Endothelial cell of umbilical vein (primary cell): ENCODE data around the gene KIDINS220. TPM values are rescaled to one million over a fixed set of nuclear protein-coding genes. Genes with fewer than 3 reads are reported as not detected.

ENCODE experiments used
- BruUV-seq: library from RNA; stranded (reverse); fragments of 400-500 nt; replicated peaks from 2 replicates; lab custom pipeline; 2021; lab: Mats Ljungman, UMichigan
- CTCF ChIA-PET: fragments of 300-600, 350-600 bp; sonication (Branson Sonifier 250); formaldehyde crosslinking; loops from one replicate; lab custom pipeline; 2021; ENCODE audit warnings: antibody characterized with exemption, inconsistent platforms; lab: Charles Lee
- POLR2A ChIA-PET: fragments of 300-600, 350-600 bp; sonication (Branson Sonifier 250); formaldehyde crosslinking; loops from one replicate; lab custom pipeline; 2021; ENCODE audit warnings: antibody characterized with exemption, inconsistent platforms; lab: Charles Lee
- DNase-seq: peaks from one replicate; pipeline ENCODE4 v3.0.0-alpha.2; 2011; ENCODE audit warnings: low read depth, low spot score
- FAIRE-seq: peaks from 2 replicates; lab custom pipeline; 2011; peaks lifted over from hg19 to GRCh38; lab: Jason Lieb, UNC
- H2AFZ ChIP-seq: 2 replicates; pipeline ENCODE4 v1.6.0; 2012; ENCODE audit warnings: low read depth, low read length, control low read depth, inconsistent platforms
- H3K27ac ChIP-seq: 2 replicates; pipeline ENCODE4 v1.5.1; 2011; ENCODE audit warnings: low read depth, mild to moderate bottlenecking, control low read depth, low read length, moderate library complexity; ENCODE audit not compliant: insufficient read depth
- H3K27me3 ChIP-seq, 2 experiments: 2 replicates each; pipeline versions ENCODE4 v1.6.0 to v1.6.1; 2011; ENCODE audit warnings: low read length in 2 of 2, mixed read lengths in 1 of 2; ENCODE audit not compliant: control insufficient read depth in 2 of 2, insufficient read depth in 2 of 2
- H3K36me3 ChIP-seq, 2 experiments: 2 replicates in 1 of 2; 3 replicates in 1 of 2; pipeline ENCODE4 v1.5.1; 2011; ENCODE audit warnings: low read length in 2 of 2, mild to moderate bottlenecking in 1 of 2, moderate library complexity in 1 of 2; ENCODE audit not compliant: control insufficient read depth in 2 of 2, insufficient read depth in 2 of 2; ENCODE audit errors: extremely low read depth in 1 of 2
- H3K4me1 ChIP-seq: 3 replicates; pipeline ENCODE4 v1.5.1; 2011; ENCODE audit warnings: mild to moderate bottlenecking, low read length; ENCODE audit not compliant: control insufficient read depth, insufficient read depth; ENCODE audit errors: extremely low read depth
- H3K4me2 ChIP-seq: 2 replicates; pipeline ENCODE4 v1.6.1; 2011; ENCODE audit warnings: low read length, control low read depth, mixed read lengths; ENCODE audit not compliant: insufficient read depth
- H3K4me3 ChIP-seq, 3 experiments: fragments of 200-600 bp in 1 of 3; sonication (generic), shearing (Covaris generic) in 1 of 3; replicated peaks in 1 of 3; 2 replicates each; pipeline ENCODE4 v1.5.1; 2011 to 2016; ENCODE audit warnings: control low read depth in 3 of 3, low read length in 3 of 3, mild to moderate bottlenecking in 2 of 3, inconsistent platforms in 1 of 3, low read depth in 1 of 3, moderate library complexity in 1 of 3; ENCODE audit not compliant: insufficient read depth in 1 of 3
- H3K79me2 ChIP-seq: 2 replicates; pipeline ENCODE4 v1.6.0; 2012; ENCODE audit warnings: low read length, inconsistent platforms; ENCODE audit not compliant: control insufficient read depth, insufficient read depth
- H3K9ac ChIP-seq: replicated peaks from 2 replicates; pipeline ENCODE3; 2011; ENCODE audit warnings: low read length, control low read depth; ENCODE audit not compliant: insufficient read depth; ENCODE audit errors: extremely low read depth
- H3K9me1 ChIP-seq: replicated peaks from 3 replicates; pipeline ENCODE4 v1.6.0; 2011; ENCODE audit warnings: mild to moderate bottlenecking, low read length; ENCODE audit not compliant: control insufficient read depth, insufficient read depth; ENCODE audit errors: extremely low read depth
- H3K9me3 ChIP-seq: replicated peaks from 2 replicates; pipeline ENCODE4 v1.5.1; 2012; ENCODE audit warnings: low read length, inconsistent platforms; ENCODE audit not compliant: control insufficient read depth, insufficient read depth
- H4K20me1 ChIP-seq: replicated peaks from 2 replicates; pipeline ENCODE3; 2011; ENCODE audit warnings: mild to moderate bottlenecking, low read length; ENCODE audit not compliant: control insufficient read depth, insufficient read depth; ENCODE audit errors: extremely low read depth
- EZH2 ChIP-seq: IDR thresholded peaks from 2 replicates; pipeline ENCODE4 v1.6.1; 2012; ENCODE audit warnings: borderline replicate concordance, low read depth, mild to moderate bottlenecking, moderate library complexity, low read length, inconsistent platforms; ENCODE audit not compliant: severe bottlenecking
- FOS ChIP-seq: IDR thresholded peaks from 2 replicates; pipeline ENCODE4 v1.6.1; 2011; ENCODE audit warnings: mild to moderate bottlenecking, low read length, moderate library complexity, borderline replicate concordance; ENCODE audit not compliant: insufficient read depth
- GATA2 ChIP-seq: IDR thresholded peaks from 2 replicates; pipeline ENCODE4 v1.7.0; 2011; ENCODE audit warnings: low read depth, mild to moderate bottlenecking, moderate library complexity, mixed read lengths, low read length; ENCODE audit not compliant: insufficient read length, insufficient read depth
- JUN ChIP-seq: IDR thresholded peaks from 2 replicates; pipeline ENCODE4 v1.6.1; 2011; ENCODE audit warnings: borderline replicate concordance, low read depth; ENCODE audit not compliant: insufficient read length, insufficient read depth
- MYC ChIP-seq: IDR thresholded peaks from one replicate; pipeline ENCODE4 v1.6.1; 2011; ENCODE audit warnings: mild to moderate bottlenecking, low read depth, low read length
- POLR2A ChIP-seq: IDR thresholded peaks from 2 replicates; pipeline ENCODE4 v1.6.1; 2012; ENCODE audit warnings: low read depth, mild to moderate bottlenecking, control low read depth, low read length
- POLR2AphosphoS5 ChIP-seq: IDR thresholded peaks from 2 replicates; pipeline ENCODE4 v1.6.1; 2012; ENCODE audit warnings: low read depth, mild to moderate bottlenecking, control low read depth, low read length, moderate library complexity; ENCODE audit not compliant: insufficient read depth
- dilution Hi-C: fragments of 300-500 bp; cut with MboI; formaldehyde crosslinking; loops from one replicate; pipeline ENCODE4 v1.15.0; 2019; ENCODE audit warnings: low sequenced_read_pairs; ENCODE audit not compliant: extremely low pct_ligation_motif_present
- intact Hi-C: fragments of 100-400 bp; cut with micrococcal nuclease; formaldehyde crosslinking; loops from one replicate; pipeline ENCODE4 v1.10.0; 2022
- polyA plus RNA-seq, 4 experiments: library from polyadenylated mRNA; depleted of rRNA in 3 of 4; stranded (reverse) in 3 of 4; unstranded in 1 of 4; fragments of >200 nt; gene quantifications; 2 replicates each; pipeline versions ENCODE4 v1.2.1 to v1.2.3, GENCODE V29; 2011 to 2012; ENCODE audit warnings: missing spikeins in 1 of 4
- total RNA-seq: library from RNA; stranded (reverse); gene quantifications from 2 replicates; pipeline ENCODE4 v1.2.3, GENCODE V29; 2021
- TF ChIP-seq, protein P1 (sequence below), 2 donors: IDR thresholded peaks; 1 replicate in 1 of 2; 2 replicates in 1 of 2; pipeline ENCODE4 v1.5.1; 2011; ENCODE audit warnings: low read length in 2 of 2, mild to moderate bottlenecking in 2 of 2, moderate library complexity in 2 of 2, control low read depth in 1 of 2, inconsistent platforms in 1 of 2, low read depth in 1 of 2; ENCODE audit not compliant: insufficient read depth in 1 of 2; ENCODE audit errors: extremely low read depth in 1 of 2
- TF ChIP-seq, protein P2 (sequence below): IDR thresholded peaks from 2 replicates; pipeline ENCODE4 v1.6.1; 2011; ENCODE audit not compliant: insufficient read depth, insufficient read length

KIDINS220 gene
- total and polyA plus RNA-seq, 2 donors (not counting 3 experiments of a cell fraction or from before 2014, with no cell fraction given): 33.9 to 41.3 TPM

DNA sequence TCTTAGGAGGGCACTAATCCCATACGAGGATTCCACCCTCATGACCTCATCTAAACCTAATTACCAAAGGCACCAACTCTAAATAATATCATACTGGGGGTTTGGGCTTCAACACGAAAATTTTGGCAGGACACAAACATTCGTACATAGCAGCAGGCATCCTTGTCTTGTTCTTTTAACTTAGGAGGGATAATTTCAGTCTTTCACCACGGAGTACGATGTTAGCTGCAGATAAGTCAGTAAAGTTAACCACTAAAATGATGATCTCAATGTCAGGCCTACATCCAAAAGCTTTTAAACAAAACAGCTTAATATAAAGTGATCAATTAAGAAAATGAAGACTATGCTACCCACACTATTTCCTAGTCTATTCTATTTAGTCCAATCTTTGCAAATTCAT lies 80.7 kb downstream of the KIDINS220 start:
- H3K27ac ChIP-seq: no peak overlapping the region
- H3K27me3 ChIP-seq: no peaks in the 10 kb centered on the region
- intact Hi-C loops: no loop called here
- H3K79me2 ChIP-seq: no peaks in the 10 kb centered on the region
- H3K9me3 ChIP-seq: no peaks in the 10 kb centered on the region
- no TSS peak for BruUV-seq
- POLR2A ChIA-PET: no interaction called here
- dilution Hi-C loops: no loop called here
- H3K36me3 ChIP-seq: peaks cover 2 to 4% of the 10 kb centered on the region in 2 experiments
- CTCF ChIA-PET: no interaction called here
- no peaks in the 10 kb centered on the region for H4K20me1 ChIP-seq
- H3K4me3 ChIP-seq: no peak overlapping the region
- DNase-seq: no peak
- H3K4me1 ChIP-seq: no peaks in the 10 kb centered on the region
- no peak overlapping the region for H2AFZ ChIP-seq
- FAIRE-seq: no peak
- H3K9ac ChIP-seq: no peak overlapping the region
- TF ChIP-seq, protein P1, sequence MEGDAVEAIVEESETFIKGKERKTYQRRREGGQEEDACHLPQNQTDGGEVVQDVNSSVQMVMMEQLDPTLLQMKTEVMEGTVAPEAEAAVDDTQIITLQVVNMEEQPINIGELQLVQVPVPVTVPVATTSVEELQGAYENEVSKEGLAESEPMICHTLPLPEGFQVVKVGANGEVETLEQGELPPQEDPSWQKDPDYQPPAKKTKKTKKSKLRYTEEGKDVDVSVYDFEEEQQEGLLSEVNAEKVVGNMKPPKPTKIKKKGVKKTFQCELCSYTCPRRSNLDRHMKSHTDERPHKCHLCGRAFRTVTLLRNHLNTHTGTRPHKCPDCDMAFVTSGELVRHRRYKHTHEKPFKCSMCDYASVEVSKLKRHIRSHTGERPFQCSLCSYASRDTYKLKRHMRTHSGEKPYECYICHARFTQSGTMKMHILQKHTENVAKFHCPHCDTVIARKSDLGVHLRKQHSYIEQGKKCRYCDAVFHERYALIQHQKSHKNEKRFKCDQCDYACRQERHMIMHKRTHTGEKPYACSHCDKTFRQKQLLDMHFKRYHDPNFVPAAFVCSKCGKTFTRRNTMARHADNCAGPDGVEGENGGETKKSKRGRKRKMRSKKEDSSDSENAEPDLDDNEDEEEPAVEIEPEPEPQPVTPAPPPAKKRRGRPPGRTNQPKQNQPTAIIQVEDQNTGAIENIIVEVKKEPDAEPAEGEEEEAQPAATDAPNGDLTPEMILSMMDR (IDR thresholded peaks at IDR 0.05; ENCODE audit: extremely low read depth in 1 of 2, insufficient read depth in 1 of 2, low read depth in 1 of 2, low read length in 2 of 2): no peak
- TF ChIP-seq FOS: no peak
- no peak for TF ChIP-seq EZH2
- no peak for TF ChIP-seq POLR2A
- TF ChIP-seq POLR2AphosphoS5: no peak
- TF ChIP-seq, protein P2, sequence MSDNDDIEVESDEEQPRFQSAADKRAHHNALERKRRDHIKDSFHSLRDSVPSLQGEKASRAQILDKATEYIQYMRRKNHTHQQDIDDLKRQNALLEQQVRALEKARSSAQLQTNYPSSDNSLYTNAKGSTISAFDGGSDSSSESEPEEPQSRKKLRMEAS: no peak
- TF ChIP-seq JUN: no peak
- TF ChIP-seq MYC: no peak
- TF ChIP-seq GATA2: no peak
- no peak overlapping the region for H3K4me2 ChIP-seq
- H3K9me1 ChIP-seq: no peaks in the 10 kb centered on the region
